PC-3 (cell line): ENCODE measurements around the gene GSTP1.
"Not testable (repeated sequence)": the region's sequence is repeated elsewhere in the genome, so short reads cannot be mapped to it uniquely, and the experiment has no call there.

ENCODE experiments used
- EZH2 ChIP-seq: fragments of 300-600 bp; sonication (generic); IDR thresholded peaks from one replicate; pipeline ENCODE4 v1.6.1; 2017; ENCODE audit warnings: antibody characterized with exemption, mild to moderate bottlenecking, low read length; ENCODE audit not compliant: unreplicated experiment
- TF ChIP-seq, protein P1 (sequence below): fragments of 300-600 bp; sonication (generic); conservative IDR thresholded peaks from 2 replicates; pipeline ENCODE4 v1.5.1; 2017; ENCODE audit warnings: antibody characterized with exemption, low read depth, mild to moderate bottlenecking, low read length

DNA sequence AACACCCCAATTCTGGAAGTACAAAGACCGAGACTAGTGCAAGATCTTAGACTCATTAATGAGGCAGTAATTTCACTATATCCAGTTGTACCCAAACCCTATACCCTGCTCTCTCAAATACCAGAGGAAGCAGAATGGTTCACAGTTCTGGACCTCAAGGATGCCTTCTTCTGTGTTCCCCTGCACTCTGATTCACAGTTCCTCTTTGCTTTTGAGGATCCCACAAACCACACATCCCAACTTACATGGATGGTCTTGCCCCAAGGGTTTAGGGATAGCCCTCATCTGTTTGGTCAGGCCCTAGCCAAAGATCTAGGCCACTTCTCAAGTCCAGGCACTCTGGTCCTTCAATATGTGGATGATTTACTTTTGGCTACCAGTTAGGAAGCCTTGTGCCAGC lies 40.2 kb downstream of the GSTP1 start:
- TF ChIP-seq, protein P1, sequence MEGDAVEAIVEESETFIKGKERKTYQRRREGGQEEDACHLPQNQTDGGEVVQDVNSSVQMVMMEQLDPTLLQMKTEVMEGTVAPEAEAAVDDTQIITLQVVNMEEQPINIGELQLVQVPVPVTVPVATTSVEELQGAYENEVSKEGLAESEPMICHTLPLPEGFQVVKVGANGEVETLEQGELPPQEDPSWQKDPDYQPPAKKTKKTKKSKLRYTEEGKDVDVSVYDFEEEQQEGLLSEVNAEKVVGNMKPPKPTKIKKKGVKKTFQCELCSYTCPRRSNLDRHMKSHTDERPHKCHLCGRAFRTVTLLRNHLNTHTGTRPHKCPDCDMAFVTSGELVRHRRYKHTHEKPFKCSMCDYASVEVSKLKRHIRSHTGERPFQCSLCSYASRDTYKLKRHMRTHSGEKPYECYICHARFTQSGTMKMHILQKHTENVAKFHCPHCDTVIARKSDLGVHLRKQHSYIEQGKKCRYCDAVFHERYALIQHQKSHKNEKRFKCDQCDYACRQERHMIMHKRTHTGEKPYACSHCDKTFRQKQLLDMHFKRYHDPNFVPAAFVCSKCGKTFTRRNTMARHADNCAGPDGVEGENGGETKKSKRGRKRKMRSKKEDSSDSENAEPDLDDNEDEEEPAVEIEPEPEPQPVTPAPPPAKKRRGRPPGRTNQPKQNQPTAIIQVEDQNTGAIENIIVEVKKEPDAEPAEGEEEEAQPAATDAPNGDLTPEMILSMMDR = not testable (repeated sequence)
- TF ChIP-seq EZH2 = not testable (repeated sequence)
